Activated gamma-delta T cell (primary cell): ENCODE data around the gene PFDN5.
"Not testable (repeated sequence)": the region's sequence is repeated elsewhere in the genome, so short reads cannot be mapped to it uniquely, and the experiment has no call there.

Experiments
- DNase-seq: peaks from one replicate; lab custom pipeline; 2025; lab: John Stamatoyannopoulos, UW

PFDN5 gene

DNA sequence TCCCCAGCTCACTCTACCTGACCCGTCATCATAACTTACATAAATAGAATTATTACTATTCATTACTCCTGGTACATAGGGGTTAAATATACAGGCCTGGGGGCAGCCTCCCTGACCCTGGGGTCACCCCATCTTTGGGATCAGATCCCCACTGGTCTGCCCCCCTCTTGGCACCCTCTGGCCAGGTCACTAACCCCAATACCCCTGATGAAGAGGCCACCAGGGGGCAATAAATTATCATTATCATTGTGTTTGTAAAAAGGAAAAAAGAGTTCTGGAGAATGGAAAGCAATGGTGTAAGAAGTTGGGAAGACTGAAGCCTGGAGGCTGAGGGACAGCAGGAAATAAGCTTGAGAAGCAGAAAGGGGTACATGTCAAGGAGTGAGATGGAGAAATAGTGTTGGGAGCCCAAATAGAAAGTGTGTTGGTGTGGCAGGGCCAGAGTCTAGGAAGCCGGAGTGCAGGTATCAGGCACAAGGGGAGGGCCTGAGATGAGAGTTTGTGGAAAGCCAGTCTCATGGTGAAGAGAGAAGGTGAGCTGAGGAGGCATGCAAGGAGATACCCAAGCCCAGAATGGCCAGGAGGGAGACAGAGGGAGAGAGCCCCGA lies 32.2 kb downstream of the PFDN5 start:
- DNase-seq, result no peak

DNA sequence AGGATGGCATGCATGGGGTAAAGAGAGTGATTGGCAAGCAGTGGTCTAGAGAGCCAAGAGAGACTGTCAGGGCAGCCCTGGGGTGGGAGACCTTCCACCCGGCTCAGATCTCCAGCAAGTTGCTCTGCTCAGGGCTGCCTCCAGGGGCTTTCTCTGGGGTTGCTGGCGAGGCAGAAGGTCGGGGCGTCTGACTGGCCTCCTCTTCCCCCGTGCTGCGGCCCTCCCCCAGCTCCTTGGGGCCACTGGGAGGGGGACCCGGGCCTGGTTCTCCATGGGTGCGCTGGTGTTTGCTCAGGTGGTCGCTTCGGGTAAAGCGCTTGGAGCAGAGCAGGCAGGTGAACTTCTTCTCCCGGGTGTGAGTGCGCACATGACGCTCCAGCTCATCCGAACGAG lies 32.7 kb downstream of the PFDN5 start:
- no peak for DNase-seq

DNA sequence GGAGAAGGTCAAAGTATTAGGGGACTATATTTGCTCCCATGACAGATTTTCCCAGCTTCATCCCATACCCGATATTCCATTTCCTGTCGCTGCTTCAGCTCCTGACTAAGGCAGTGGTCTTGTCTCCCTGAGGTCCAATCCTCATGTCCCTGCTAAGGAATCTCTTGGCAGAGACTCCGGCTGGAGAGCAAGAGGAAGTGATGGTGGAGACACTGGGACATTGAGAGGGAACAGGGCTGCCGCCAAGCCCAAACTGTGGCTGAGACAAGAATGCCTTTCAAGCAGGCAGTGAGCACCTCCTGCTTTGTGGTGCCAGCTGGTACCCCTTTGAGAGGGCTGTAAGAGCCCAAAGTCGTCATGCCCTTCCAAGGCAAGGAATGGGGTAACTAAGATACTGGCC lies 35.3 kb downstream of the PFDN5 start:
- DNase-seq, result no peak

DNA sequence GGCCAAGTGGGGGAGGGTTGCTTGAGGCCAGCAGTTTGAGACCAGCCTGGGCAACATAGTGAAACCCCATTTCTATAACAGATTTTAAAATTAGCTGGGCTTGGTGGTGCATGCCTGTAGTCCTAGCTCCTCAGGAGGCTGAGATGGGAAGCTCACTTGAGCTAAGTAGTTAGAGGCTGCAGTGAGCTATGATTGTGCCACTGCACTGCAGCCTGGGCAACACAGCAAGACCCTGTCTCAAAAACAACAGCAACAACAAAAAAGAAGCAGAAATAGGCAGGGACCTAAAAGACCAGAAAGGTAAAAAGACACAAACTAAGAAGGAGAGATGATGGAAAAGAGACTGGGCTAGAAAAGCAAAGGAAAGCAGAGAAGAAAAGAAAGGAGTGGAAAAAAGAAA lies 37.0 kb downstream of the PFDN5 start:
- DNase-seq, result not testable (repeated sequence)

DNA sequence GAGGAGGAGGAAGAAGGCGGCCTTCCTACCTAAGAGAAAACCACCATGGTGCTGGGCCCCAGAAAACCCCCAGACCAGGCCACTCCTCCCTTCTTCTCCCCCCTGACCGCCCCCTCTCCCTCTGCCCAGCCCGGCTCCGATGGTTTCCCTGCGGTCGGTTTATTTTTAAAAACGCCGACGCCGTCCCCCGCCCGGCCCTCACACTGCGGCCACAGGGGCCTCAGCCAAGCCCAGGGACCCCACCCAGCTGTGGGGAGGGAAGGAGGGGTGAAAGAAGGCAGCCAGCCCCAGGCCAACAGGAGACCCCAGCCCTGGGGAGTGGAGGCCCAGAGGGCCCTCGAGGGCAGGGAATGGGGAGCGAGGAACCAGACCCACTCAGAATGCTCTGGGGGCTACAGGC lies 37.4 kb downstream of the PFDN5 start:
- DNase-seq, result no peak

DNA sequence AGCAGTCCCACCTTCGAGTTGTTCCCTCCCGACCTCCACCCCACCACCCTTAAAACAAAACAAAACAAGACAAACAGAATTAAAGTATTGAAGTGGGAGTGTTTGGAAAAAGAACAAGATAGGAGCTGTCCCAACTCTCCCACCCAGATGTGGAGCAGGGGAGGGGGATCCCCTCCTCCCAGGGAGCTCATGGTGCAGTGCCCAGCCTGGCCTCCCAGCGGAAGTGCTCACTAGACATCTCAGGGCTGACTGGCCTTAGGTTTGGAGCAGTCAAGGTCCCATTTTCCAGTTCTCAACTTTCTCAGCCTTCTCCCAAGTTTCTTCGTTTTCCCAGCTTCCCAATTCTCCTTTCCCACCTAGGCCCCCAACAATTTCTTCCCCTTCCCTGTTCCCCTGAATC lies 37.9 kb downstream of the PFDN5 start:
- no peak for DNase-seq

DNA sequence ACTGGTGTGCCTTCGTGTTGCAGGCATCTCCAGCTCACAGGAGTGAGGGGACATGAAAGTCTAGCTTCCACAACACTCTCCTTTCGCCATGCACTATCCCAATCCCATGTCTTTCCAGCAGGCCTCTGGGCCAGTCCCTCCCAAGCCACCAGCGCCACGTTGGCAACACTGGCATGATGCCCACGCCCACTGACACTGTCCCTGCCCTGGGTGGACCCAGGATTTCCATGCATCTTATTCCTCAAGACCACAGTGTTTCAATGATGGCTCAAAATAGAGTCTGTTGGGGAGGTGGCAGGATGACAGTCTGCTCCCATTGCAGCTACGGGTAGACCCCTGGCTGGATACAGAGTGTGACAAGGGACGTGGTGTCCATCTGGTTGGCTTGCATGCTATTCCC lies 38.5 kb downstream of the PFDN5 start:
- no peak for DNase-seq

DNA sequence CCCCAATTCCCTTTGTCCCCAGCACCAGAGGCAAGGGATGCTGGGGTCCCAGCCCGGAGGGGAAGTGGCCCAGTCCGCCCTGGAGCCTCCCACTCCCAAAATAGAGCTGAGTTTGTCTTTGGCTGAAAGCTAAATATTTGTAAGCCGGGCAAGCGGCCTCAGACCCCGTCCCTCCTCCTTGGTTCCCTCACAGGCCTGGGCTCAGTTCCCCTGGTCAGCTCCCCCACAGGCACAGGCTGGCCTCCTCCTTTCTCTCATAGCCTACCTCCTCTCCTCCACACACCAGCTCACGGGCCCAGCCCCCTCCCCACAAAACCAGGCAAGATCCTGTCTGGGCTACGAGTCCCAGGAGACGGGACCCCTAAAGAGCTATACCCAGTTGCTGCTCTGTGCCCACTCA lies 39.5 kb downstream of the PFDN5 start:
- DNase-seq, result no peak

DNA sequence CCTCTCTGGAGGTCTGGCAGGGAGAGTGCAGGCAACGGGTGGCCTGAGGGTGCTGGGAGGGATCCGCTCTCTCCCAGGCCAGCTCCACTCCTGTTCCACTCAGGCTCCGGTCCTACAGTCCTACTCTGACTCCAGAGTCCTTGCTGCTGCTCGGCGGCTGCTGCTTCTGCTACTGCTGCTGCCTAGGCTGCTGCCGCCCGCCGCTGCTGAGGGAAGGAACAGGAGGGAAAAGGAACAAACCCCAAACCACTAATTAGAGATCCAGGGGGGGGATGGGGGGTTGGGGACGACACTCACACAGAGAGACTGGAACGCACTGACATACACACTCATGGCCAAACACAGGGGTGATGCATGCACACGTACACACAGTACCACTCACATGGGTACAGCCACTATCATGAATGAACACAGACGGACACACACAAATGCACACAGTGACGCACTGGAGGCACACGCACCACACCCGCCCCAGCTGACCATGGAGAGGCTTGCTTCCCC lies 40.9 kb downstream of the PFDN5 start, which contains the start of gene SP7:
TSS of gene SP7 (minus strand) at position 174 of the 501 bp plus-strand sequence. CDS start 708 bp downstream, outside the sequence.
- DNase-seq, result no peak

DNA sequence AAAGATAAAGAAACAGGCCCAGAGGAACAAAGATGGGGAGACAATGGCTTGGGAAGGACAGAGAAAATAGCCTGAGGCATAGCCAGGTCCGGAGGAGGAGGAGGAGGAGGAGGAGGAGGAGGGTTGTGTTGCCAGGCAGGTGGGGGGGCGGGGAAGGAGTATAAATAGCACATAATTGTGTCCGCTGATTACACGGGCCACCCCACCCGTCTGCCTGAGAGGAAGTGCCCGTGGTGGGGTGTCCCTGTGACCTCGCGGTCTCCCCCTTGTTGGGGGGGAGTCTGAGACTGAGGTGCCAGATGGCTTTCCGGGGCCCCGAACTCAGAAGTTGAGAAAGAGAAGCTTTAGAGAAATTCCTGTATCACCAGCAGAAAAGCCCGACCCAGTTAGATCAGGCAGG lies 42.7 kb downstream of the PFDN5 start:
- no peak for DNase-seq

DNA sequence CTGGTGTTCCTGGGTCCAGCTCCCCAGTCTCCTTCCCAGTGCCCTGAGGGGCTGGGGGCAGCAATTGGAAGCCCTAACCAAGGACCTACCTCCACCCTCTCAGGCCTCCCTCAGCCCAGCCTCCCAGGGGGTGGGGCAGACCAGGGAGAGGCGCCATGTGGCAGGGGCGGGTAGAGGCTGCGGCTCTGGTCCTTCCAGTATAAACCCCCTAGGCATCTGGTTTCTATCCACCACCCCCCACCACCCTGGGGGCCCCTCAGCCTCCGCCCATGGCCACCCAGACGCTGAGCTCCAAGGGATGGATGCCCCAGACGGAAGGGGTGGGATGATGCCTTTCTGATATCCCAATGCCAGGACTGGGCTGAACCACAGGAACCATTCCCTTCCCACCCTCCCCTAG lies 43.6 kb downstream of the PFDN5 start:
- no peak for DNase-seq

DNA sequence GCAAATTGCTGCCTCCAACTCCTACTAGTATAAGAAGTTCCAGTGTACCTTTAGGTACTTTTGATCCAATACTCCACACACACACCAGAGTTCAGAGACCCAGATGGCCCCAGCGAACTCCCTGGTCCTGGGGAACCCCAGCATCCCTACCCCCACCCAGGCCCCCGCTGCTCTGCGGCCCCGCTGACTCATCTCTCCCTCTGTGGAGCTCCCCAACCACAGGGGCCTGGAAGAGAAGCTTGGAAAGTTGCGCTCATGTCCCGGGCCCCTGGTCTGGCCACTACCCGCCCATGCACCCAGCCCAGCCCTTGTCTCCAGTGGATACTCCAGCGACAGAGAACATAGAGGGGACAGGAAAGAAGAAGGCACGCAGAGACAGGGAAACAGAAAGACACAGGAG lies 45.1 kb downstream of the PFDN5 start:
- no peak for DNase-seq

DNA sequence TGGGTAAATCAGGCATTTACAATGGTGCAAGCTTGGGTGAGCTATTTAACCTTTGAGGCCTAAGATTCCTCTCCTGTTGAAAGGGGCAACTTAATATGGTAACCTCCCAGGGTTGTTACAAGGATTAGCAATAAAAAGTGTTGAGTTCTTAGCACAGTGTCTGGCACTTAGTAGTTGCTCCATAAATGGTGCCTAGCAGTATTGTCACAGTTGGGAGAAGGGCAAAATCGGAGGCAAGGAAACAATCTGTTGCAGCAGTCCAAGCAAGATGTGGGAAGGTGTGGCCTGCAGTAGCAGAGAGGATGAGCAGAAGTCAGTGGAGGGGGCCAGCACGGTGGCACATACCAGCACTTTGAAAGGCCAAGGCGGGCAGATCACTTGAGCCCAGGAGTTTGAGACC lies 48.1 kb downstream of the PFDN5 start:
- DNase-seq, result no peak

DNA sequence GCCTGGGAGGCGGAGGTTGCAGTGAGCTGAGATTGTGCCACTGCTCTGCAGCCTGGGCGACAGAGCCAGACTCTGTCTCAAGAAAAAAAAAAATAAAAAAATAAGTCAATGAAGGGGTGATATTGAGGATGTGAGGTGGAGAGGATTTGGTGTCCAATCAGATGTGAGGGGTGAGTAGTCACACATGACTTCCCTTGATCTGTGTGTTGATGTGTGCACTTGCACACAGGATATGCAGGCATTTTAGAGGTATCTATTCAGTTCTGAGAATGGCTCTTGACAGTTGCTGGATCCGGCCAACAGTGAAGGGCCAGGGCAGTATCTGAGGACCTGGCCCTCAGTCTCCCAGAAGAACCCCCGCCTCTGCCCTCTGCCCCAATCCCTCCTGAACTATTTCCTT lies 48.6 kb downstream of the PFDN5 start:
- DNase-seq, result no peak

DNA sequence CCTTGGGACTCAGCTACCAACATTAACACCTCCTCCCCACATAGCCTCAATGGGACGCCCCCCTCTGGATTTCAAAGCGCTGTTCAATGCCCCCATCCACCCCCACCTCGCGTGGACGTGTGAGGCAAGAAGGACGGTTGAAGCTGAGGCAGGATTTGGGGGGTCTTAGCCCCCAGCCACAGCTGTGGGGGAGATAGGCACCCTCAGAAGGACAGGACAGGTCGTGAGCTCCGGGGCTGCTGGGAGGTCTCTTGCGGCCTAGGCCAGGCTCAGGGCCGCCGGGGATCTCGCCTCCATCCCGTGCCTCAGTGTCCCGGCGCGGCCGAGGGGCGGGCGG lies 49.1 kb downstream of the PFDN5 start:
- DNase-seq, result no peak

DNA sequence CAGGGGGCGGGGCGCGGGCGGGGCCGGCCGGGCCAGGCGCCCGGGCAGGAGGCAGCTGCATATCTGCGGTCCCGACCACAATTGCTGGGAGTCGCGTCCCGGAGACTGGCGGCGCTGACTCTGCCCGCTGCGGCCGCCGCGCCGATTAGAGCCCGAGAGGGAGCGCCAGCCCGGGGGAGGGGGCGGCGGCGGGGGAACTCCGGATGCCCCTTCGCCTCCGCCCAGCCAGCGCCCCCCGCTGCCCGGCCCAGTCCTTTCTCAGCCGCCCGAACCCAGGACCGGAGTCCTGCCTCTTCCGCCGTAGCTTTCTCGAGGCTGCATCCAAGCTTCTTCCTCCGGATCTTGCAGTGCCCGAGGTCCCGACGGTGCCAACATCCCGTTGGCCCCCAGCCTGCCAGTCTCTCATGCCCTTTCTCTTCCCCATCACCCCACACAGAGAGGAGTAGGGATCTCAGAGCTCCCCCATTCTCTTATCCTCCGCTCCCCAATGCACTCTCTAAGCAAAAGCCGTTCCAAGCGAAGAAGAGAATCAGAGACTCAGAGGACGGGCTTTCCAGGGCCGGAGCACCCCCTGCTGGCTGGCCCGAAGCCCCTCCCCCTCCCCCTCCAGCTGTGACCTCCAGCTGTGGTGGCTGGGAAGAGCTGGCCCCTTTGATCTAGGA lies 49.6 kb downstream of the PFDN5 start:
- DNase-seq, result peak; percentile 29

DNA sequence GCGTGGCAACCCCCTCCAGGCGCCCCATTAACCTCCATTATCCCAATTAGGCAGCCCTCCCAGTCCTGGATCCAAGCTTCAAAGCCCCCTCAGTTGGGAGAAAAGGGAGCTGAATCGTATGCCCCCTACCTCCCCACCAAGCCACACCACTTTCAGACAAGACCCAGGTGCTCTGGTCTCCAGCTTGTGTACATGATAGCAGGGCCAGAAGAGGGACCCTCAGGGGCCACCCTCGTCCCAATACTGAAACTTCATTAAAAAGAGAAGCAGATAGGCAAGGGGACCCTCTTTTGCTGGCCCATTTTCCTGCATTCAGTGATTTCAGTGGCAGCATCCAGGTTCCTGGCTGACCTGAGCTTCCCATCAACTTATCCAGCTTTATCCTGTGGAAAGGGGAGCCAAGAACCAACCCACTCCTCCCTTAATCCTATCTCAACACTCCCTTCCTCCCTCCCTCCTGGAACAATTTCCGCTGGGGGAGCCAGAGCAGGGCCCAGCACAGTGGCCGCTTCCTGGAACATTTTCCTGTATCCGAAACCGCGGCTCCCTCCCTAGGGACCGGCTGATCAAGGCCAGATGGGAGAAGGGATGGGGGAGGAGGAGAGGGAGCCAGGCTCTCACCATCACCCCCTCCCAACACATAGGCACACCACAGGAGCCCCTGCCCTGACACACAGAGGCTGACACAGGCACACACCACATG lies 50.3 kb downstream of the PFDN5 start:
- no peak for DNase-seq

DNA sequence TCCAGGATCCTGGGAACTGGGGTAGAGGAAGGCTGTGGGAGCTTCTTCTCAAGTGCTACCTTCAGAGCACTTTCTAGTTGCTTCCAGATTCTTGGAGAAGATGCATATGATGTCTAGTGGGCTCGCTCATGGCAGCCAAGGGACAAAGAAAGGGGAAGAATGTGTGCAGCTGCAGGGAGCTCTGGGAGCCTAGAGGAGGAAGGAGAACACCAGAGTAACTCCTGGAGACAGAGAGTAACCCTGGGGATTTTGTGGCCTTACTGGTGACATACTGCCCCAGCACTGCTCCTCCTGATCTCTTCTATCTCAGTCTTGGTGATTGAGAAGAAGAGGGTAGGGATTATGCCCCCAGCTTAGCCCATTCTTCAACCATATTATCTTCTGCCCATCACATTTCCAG lies 51.1 kb downstream of the PFDN5 start:
- DNase-seq, result no peak

DNA sequence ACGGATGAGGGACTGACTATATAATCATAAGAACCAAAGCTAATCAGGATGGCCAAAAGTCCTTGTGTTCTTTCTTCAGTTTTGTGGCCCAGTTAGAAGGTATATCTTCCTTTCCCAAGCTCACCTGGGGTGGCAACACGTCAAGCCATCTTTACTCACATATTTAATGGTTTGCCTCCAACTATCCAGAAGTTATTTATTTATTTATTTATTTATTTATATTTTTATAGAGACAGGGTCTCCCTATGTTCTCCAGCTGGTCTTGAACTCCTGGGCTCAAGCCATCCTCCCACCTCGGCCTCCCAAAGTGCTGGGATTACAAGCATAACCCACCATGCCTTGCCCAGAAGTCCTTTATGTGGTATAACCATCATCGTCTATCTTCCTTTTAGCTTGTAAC lies 52.6 kb downstream of the PFDN5 start:
- no peak for DNase-seq
